Measurements from ENCODE around the gene DPH5. TPM values are rescaled to one million over a fixed set of nuclear protein-coding genes. Genes with fewer than 3 reads are reported as not detected.
"Not testable (repeated sequence)": the region's sequence is repeated elsewhere in the genome, so short reads cannot be mapped to it uniquely, and the experiment has no call there.

Gene DPH5
- total and polyA plus RNA-seq, 10 of the 15 experiments (the other 5 are each of a cell fraction or from before 2014, with no cell fraction given), result 44.1 to 95.7 (median 66.4) TPM

DNA sequence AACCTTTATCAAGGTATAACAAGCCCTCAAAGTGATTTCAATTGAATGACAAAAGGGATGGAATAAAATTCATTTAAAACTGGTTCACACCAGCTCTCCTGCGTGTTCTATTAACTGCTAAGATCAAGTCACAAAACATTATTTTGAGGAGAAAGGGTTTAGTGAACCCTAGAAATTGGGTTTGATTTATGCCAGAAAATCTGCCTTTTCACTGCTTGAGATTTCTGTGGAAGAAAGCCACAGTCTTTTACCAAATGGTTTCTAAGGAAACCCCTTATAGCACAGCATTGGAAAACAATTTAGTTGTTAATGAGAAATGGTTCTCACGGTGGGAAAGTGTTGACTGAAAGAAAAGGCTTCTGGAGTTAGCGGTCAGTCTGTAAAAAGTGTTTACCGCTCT, 43.6 kb upstream of the DPH5 start (continued):
- TF ChIP-seq, protein P1, sequence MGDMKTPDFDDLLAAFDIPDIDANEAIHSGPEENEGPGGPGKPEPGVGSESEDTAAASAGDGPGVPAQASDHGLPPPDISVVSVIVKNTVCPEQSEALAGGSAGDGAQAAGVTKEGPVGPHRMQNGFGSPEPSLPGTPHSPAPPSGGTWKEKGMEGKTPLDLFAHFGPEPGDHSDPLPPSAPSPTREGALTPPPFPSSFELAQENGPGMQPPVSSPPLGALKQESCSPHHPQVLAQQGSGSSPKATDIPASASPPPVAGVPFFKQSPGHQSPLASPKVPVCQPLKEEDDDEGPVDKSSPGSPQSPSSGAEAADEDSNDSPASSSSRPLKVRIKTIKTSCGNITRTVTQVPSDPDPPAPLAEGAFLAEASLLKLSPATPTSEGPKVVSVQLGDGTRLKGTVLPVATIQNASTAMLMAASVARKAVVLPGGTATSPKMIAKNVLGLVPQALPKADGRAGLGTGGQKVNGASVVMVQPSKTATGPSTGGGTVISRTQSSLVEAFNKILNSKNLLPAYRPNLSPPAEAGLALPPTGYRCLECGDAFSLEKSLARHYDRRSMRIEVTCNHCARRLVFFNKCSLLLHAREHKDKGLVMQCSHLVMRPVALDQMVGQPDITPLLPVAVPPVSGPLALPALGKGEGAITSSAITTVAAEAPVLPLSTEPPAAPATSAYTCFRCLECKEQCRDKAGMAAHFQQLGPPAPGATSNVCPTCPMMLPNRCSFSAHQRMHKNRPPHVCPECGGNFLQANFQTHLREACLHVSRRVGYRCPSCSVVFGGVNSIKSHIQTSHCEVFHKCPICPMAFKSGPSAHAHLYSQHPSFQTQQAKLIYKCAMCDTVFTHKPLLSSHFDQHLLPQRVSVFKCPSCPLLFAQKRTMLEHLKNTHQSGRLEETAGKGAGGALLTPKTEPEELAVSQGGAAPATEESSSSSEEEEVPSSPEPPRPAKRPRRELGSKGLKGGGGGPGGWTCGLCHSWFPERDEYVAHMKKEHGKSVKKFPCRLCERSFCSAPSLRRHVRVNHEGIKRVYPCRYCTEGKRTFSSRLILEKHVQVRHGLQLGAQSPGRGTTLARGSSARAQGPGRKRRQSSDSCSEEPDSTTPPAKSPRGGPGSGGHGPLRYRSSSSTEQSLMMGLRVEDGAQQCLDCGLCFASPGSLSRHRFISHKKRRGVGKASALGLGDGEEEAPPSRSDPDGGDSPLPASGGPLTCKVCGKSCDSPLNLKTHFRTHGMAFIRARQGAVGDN (IDR thresholded peaks at IDR 0.05), result no peak
- no peak for TF ChIP-seq TCF12 (IDR thresholded peaks at IDR 0.05; ENCODE audit: low read depth, low read length)

DNA sequence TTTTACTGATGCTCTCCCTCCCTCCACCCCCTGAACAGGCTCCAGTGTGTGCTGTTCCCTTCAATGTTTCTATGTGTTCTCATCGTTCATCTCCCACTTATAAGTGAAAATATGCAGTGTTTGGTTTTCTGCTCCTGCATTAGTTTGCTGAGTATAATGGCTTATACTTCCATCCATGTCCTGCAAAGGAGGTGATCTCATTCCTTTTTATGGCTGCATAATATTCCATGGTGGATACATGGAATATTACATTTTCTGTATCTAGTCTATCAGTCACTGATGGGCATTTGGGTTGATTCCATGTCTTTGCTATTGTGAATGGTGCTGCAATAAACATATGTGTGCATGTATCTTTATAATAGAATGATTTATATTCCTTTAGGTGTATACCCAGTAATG, 41.4 kb upstream of the DPH5 start:
- H3K4me3 ChIP-seq; ATAC-seq; H4K20me1 ChIP-seq (ENCODE audit: control insufficient read depth, insufficient read depth); H3K4me2 ChIP-seq (ENCODE audit: control insufficient read depth, insufficient read depth); SMC1A ChIA-PET (ENCODE audit: uncharacterized antibody, unreplicated experiment); in situ Hi-C loops (cut with MboI); RAD21 ChIA-PET (ENCODE audit: unreplicated experiment); H3K79me2 ChIP-seq (ENCODE audit: control insufficient read depth, insufficient read depth, low read length); H3K27me3 ChIP-seq (replicated peaks in 1 of 2; ENCODE audit: control insufficient read depth in 2 of 2, insufficient read depth in 2 of 2, low read length in 1 of 2); POLR2A ChIA-PET; H3K4me1 ChIP-seq (ENCODE audit: control insufficient read depth, insufficient read depth, low read length); H3K9ac ChIP-seq (ENCODE audit: control insufficient read depth, insufficient read depth, low read length); DNase-seq (ENCODE audit: low read depth, low spot score); CTCF ChIA-PET; H3K27ac ChIP-seq (ENCODE audit: control insufficient read depth, insufficient read depth); H3K36me3 ChIP-seq (ENCODE audit: control insufficient read depth in 2 of 2, insufficient read depth in 2 of 2, low read length in 1 of 2); BruUV-seq (replicated peaks); H2AFZ ChIP-seq (ENCODE audit: control insufficient read depth, low read depth, low read length); FAIRE-seq; H3K9me3 ChIP-seq (replicated peaks; ENCODE audit: control insufficient read depth, insufficient read depth, low read length); intact Hi-C loops (cut with micrococcal nuclease; ENCODE audit: unreplicated experiment): not testable (repeated sequence)
- WGBS (ENCODE audit: insufficient coverage, insufficient replicate concordance, low lambda C conversion rate, missing lambda C conversion rate), result 95% methylated on average over 1 of the region's 1 CpG

Data from GM12878 (cell line).